Measurements from ENCODE around the gene EFHC2. TPM values are rescaled to one million over a fixed set of nuclear protein-coding genes. Genes with fewer than 3 reads are reported as not detected.
A peak's percentile ranks its signal among the peaks of the same experiment; 100 is the strongest.

EFHC2 gene
- total RNA-seq, 4 donors from 2014 or later: 1.6 TPM; not detected in 2

DNA sequence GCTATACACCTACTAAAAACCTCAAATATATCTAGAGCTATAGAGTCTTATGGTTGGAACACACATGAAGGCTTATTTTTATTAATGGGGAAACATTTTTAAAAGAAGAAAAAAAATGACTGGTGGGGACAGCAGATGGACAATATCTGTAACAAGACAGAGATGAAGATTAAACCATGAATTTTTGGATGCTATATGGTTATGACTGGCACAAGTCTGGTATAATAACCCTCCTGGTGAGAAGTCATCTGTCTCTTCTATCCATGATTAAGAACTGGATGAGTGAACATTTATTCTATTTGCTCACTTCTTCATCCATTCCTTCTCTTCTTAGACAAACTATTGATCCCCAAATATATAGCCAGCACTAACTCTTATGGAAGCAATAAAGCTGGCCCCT lies 104.4 kb downstream of the EFHC2 start:
- H3K36me3 ChIP-seq: no peaks in the 10 kb centered on the region
- no peak for TF ChIP-seq EP300 (IDR thresholded peaks at IDR 0.05; ENCODE audit: low read depth)
- no peak for TF ChIP-seq POLR2AphosphoS5 (IDR thresholded peaks at IDR 0.05)
- TF ChIP-seq POLR2A (IDR thresholded peaks at IDR 0.05): no peak
- TF ChIP-seq, protein P1, sequence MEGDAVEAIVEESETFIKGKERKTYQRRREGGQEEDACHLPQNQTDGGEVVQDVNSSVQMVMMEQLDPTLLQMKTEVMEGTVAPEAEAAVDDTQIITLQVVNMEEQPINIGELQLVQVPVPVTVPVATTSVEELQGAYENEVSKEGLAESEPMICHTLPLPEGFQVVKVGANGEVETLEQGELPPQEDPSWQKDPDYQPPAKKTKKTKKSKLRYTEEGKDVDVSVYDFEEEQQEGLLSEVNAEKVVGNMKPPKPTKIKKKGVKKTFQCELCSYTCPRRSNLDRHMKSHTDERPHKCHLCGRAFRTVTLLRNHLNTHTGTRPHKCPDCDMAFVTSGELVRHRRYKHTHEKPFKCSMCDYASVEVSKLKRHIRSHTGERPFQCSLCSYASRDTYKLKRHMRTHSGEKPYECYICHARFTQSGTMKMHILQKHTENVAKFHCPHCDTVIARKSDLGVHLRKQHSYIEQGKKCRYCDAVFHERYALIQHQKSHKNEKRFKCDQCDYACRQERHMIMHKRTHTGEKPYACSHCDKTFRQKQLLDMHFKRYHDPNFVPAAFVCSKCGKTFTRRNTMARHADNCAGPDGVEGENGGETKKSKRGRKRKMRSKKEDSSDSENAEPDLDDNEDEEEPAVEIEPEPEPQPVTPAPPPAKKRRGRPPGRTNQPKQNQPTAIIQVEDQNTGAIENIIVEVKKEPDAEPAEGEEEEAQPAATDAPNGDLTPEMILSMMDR (IDR thresholded peaks at IDR 0.05): no peak
- no peak overlapping the region for H3K4me3 ChIP-seq
- no peaks in the 10 kb centered on the region for H3K4me1 ChIP-seq
- no peak overlapping the region for H3K27ac ChIP-seq
- H3K9me3 ChIP-seq: no peaks in the 10 kb centered on the region
- no peak for DNase-seq
- intact Hi-C loops (cut with DNase I; ENCODE audit: low total_unique reads) (no loop called here), in situ Hi-C loops (cut with MboI; ENCODE audit: low pct_ligation_motif_present in 1 of 4, low pct_unique_long_range_greater_than_20kb in 1 of 4, low sequenced_read_pairs in 3 of 4) (no loop called here)
- no peaks in the 10 kb centered on the region for H3K27me3 ChIP-seq

DNA sequence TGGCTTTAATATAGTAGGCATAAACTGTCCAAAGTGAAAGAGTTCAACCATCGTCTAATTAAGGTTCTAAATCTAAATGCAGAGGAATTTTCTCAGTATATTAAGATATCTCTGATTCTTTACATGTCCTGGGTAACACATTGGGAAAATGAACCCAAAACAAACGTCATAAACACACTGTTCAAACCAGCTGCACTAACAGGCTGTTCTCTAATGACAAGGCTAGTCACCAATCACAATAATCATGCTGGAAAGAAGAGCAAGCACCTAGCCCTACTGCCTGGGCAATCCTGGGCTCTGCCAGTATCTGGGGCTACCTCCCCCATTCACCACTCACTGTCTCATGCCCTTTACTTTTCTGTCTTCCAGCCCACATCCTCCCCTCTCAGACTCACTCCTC lies 107.9 kb downstream of the EFHC2 start:
- Histone ChIP-seq H3K36me3 (no peaks in the 10 kb centered on the region), H3K27ac (no peak overlapping the region), H3K4me1 (no peaks in the 10 kb centered on the region), H3K9me3 (no peaks in the 10 kb centered on the region), H3K4me3 (no peak overlapping the region), H3K27me3 (no peaks in the 10 kb centered on the region)
- DNase-seq: no peak
- TF ChIP-seq POLR2AphosphoS5 (IDR thresholded peaks at IDR 0.05): no peak
- TF ChIP-seq EP300 (IDR thresholded peaks at IDR 0.05; ENCODE audit: low read depth): no peak
- in situ Hi-C loops (cut with MboI; ENCODE audit: low pct_ligation_motif_present in 1 of 4, low pct_unique_long_range_greater_than_20kb in 1 of 4, low sequenced_read_pairs in 3 of 4): no loop called here
- intact Hi-C loops (cut with DNase I; ENCODE audit: low total_unique reads): no loop called here
- 47 to 67% methylated on average over 1 to 2 of the region's 2 CpGs for WGBS, 2 donors (ENCODE audit: low coverage in 1 of 2)

DNA sequence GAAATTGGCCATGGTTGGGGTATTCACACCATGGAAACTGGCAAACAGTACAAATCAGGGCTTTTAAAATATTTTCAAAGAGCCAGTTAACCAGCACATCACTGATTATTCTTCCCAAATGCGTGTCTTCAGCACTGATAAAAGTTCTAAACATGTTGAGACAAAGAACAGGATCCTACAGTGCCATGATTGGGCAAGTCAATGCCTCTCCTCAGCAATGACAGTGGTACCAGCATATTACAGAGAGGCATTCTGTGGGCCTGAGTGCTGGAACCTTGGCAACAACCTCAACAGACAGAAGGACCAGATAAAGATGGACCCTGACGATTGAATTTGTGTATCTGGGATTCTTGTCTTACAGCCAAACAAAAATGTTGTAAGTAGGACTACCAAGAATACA lies 108.9 kb downstream of the EFHC2 start:
- intact Hi-C loops (cut with DNase I; ENCODE audit: low total_unique reads) (no loop called here), in situ Hi-C loops (cut with MboI; ENCODE audit: low pct_ligation_motif_present in 1 of 4, low pct_unique_long_range_greater_than_20kb in 1 of 4, low sequenced_read_pairs in 3 of 4) (no loop called here)
- no peak overlapping the region for H3K4me3 ChIP-seq
- H3K36me3 ChIP-seq: no peaks in the 10 kb centered on the region
- no peak for TF ChIP-seq POLR2A (IDR thresholded peaks at IDR 0.05)
- TF ChIP-seq, protein P1 (IDR thresholded peaks at IDR 0.05): no peak
- no peak for TF ChIP-seq EP300 (IDR thresholded peaks at IDR 0.05; ENCODE audit: low read depth)
- no peak for TF ChIP-seq POLR2AphosphoS5 (IDR thresholded peaks at IDR 0.05)
- 66% methylated on average over 2 of the region's 2 CpGs; no CpG with 5 or more reads in 1 of the 2 donors for WGBS, 2 donors (ENCODE audit: low coverage in 1 of 2)
- DNase-seq: no peak
- H3K27me3 ChIP-seq: no peaks in the 10 kb centered on the region
- no peaks in the 10 kb centered on the region for H3K4me1 ChIP-seq
- no peak overlapping the region for H3K27ac ChIP-seq
- H3K9me3 ChIP-seq: no peaks in the 10 kb centered on the region

DNA sequence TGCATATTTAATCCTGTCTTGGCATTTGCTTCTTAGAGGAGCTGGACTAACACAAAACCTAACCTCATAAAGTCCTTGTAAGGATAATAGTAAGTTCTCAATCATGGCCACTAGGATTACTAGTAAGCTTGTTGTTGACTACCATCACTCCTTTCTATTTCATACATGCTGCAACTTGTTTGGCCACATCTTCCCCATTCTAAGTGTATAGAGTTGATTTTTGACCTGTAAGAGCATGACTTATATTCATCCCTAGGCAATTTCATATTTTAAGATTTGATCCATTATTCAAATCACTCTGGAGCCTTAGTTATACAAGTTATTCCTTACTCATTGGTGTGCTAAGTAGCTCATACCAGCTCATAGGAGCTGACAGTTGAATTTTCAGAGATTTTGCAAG lies 109.4 kb downstream of the EFHC2 start:
- H3K27me3 ChIP-seq: no peaks in the 10 kb centered on the region
- H3K27ac ChIP-seq: no peak overlapping the region
- in situ Hi-C loops (cut with MboI; ENCODE audit: low pct_ligation_motif_present in 1 of 4, low pct_unique_long_range_greater_than_20kb in 1 of 4, low sequenced_read_pairs in 3 of 4): no loop called here
- DNase-seq: no peak
- H3K4me3 ChIP-seq: no peak overlapping the region
- intact Hi-C loops (cut with DNase I; ENCODE audit: low total_unique reads): no loop called here
- no peaks in the 10 kb centered on the region for H3K4me1 ChIP-seq
- no peaks in the 10 kb centered on the region for H3K36me3 ChIP-seq
- no peaks in the 10 kb centered on the region for H3K9me3 ChIP-seq
- TF ChIP-seq, protein P1 (IDR thresholded peaks at IDR 0.05): no peak
- TF ChIP-seq POLR2AphosphoS5 (IDR thresholded peaks at IDR 0.05) (no peak), EP300 (IDR thresholded peaks at IDR 0.05; ENCODE audit: low read depth) (no peak), POLR2A (IDR thresholded peaks at IDR 0.05) (no peak)

DNA sequence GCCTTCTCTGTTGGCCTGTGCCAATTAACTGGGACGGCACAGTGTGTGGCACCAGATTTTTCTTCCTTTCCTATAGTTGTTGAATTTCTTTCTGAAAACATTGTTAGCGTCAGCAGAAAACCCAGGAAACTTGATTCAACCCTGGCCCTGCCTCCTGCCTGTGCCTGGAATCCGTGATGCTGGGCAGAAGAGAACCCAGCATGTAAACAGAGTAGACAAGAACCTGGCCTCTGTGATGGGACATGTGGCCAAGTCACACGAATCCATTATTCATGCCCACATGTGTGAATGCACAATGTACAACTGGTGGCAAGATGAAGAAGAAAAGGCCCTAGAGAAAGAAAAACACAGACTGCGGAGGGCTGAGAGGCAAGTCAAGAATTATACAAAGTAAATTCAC lies 111.4 kb downstream of the EFHC2 start:
- 78 to 80% methylated on average over 1 to 5 of the region's 5 CpGs for WGBS, 2 donors (ENCODE audit: low coverage in 1 of 2)
- DNase-seq: no peak
- intact Hi-C loops (cut with DNase I; ENCODE audit: low total_unique reads) (no loop called here), in situ Hi-C loops (cut with MboI; ENCODE audit: low pct_ligation_motif_present in 1 of 4, low pct_unique_long_range_greater_than_20kb in 1 of 4, low sequenced_read_pairs in 3 of 4) (no loop called here)
- Histone ChIP-seq H3K4me1 (no peaks in the 10 kb centered on the region), H3K27ac (no peak overlapping the region), H3K9me3 (no peaks in the 10 kb centered on the region), H3K4me3 (no peak overlapping the region), H3K27me3 (no peaks in the 10 kb centered on the region), H3K36me3 (no peaks in the 10 kb centered on the region)
- TF ChIP-seq POLR2AphosphoS5 (IDR thresholded peaks at IDR 0.05) (peak in 2 of 3 donors; percentile 20 to 52), EP300 (IDR thresholded peaks at IDR 0.05; ENCODE audit: low read depth) (no peak), POLR2A (IDR thresholded peaks at IDR 0.05) (no peak)
- TF ChIP-seq, protein P1 (IDR thresholded peaks at IDR 0.05): no peak

Measured in transverse colon (tissue), 4 donors.